ENCODE data around the gene RIMKLB. TPM values are rescaled to one million over a fixed set of nuclear protein-coding genes. Genes with fewer than 3 reads are reported as not detected.

RIMKLB gene
- polyA plus RNA-seq, 1 donor (not counting 4 experiments of a cell fraction or from before 2014, with no cell fraction given) = 51.1 TPM

DNA sequence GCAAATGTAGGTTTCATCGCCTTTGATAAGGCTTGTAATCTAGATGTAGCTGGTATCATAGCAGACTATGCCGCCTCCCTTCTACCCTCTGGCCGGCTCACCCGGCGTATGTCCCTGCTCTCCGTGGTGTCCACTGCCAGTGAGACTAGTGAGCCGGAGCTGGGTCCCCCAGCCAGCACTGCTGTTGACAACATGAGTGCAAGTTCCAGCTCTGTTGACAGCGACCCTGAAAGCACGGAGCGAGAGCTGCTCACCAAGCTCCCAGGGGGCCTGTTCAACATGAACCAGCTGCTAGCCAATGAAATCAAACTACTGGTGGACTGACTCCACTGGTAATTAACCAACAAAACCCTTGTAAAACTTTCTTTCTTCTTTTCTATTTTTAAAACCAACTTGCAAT is 75.7 kb downstream of the RIMKLB start:
- Histone ChIP-seq H3K9me3 (ENCODE audit: control insufficient read depth, low read depth, low read length) (no peaks in the 10 kb centered on the region), H2AFZ (ENCODE audit: control insufficient read depth, low read length) (no peak overlapping the region), H3K27me3 (ENCODE audit: control insufficient read depth, extremely low read depth, insufficient read depth, low read length) (no peaks in the 10 kb centered on the region), H4K20me1 (ENCODE audit: control insufficient read depth, extremely low read depth, insufficient read depth, low read length) (no peaks in the 10 kb centered on the region), H3K9me1 (ENCODE audit: control insufficient read depth, extremely low read depth, insufficient read depth, low read length) (no peaks in the 10 kb centered on the region), H3K9ac (ENCODE audit: control insufficient read depth, extremely low read depth, insufficient read depth, low read length) (no peak overlapping the region), H3K36me3 (ENCODE audit: control insufficient read depth in 2 of 2, extremely low read depth in 1 of 2, insufficient read depth in 2 of 2, low read length in 2 of 2) (peaks cover 3 to 10% of the 10 kb centered on the region in 2 experiments), H3K4me3 (ENCODE audit: control insufficient read depth in 2 of 3, extremely low read depth in 1 of 3, insufficient read depth in 2 of 3, low read depth in 1 of 3, low read length in 3 of 3) (no peak overlapping the region), H3K4me2 (ENCODE audit: control insufficient read depth, extremely low read depth, insufficient read depth, low read depth, low read length) (no peak overlapping the region), H3K4me1 (ENCODE audit: control insufficient read depth, extremely low read depth, insufficient read depth, low read length) (no peaks in the 10 kb centered on the region), H3K27ac (ENCODE audit: control insufficient read depth, insufficient read depth, low read length) (no peak overlapping the region), H3K79me2 (ENCODE audit: control insufficient read depth, insufficient read depth, low read length) (no peaks in the 10 kb centered on the region)
- TF ChIP-seq, protein P1, sequence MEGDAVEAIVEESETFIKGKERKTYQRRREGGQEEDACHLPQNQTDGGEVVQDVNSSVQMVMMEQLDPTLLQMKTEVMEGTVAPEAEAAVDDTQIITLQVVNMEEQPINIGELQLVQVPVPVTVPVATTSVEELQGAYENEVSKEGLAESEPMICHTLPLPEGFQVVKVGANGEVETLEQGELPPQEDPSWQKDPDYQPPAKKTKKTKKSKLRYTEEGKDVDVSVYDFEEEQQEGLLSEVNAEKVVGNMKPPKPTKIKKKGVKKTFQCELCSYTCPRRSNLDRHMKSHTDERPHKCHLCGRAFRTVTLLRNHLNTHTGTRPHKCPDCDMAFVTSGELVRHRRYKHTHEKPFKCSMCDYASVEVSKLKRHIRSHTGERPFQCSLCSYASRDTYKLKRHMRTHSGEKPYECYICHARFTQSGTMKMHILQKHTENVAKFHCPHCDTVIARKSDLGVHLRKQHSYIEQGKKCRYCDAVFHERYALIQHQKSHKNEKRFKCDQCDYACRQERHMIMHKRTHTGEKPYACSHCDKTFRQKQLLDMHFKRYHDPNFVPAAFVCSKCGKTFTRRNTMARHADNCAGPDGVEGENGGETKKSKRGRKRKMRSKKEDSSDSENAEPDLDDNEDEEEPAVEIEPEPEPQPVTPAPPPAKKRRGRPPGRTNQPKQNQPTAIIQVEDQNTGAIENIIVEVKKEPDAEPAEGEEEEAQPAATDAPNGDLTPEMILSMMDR (optimal IDR thresholded peaks at IDR 0.05 in 1 of 3, IDR thresholded peaks at IDR 0.05 in 1 of 3, conservative IDR thresholded peaks at IDR 0.05 in 1 of 3; ENCODE audit: extremely low read depth in 1 of 3, insufficient read depth in 2 of 3, low read length in 3 of 3) = no peak
- no peak for TF ChIP-seq EZH2 (IDR thresholded peaks at IDR 0.05; ENCODE audit: low read length)
- no peak for FAIRE-seq
- no peak for DNase-seq (ENCODE audit: low read depth, low spot score)
- dilution Hi-C loops (cut with MboI; ENCODE audit: extremely low pct_ligation_motif_present, low sequenced_read_pairs) = no loop called here

DNA sequence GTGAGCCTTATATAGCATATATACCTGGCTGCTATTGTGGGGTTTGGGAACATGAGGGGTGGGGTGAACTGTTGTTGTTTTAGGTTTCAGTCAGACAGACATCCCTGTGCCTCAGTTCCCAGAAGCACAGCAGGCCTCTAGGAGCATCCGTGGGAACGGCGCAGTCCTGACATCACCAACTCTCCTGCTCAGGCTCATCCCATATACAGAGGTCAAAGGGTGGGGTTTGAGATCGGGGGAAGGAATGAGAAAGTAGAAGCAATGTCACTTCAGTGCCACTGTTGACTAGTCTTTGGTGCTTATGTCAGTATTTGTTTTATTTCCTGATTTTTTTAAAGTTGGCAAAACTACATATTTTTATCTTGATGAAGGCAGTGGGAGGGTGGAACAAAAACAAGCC is 81.5 kb downstream of the RIMKLB start:
- H3K9me3 ChIP-seq (ENCODE audit: control insufficient read depth, low read depth, low read length) = no peaks in the 10 kb centered on the region
- no peaks in the 10 kb centered on the region for H3K79me2 ChIP-seq (ENCODE audit: control insufficient read depth, insufficient read depth, low read length)
- dilution Hi-C loops (cut with MboI; ENCODE audit: extremely low pct_ligation_motif_present, low sequenced_read_pairs) = no loop called here
- no peak overlapping the region for H3K4me3 ChIP-seq (ENCODE audit: control insufficient read depth in 2 of 3, extremely low read depth in 1 of 3, insufficient read depth in 2 of 3, low read depth in 1 of 3, low read length in 3 of 3)
- peaks cover 1 to 3% of the 10 kb centered on the region in 2 experiments for H3K36me3 ChIP-seq (ENCODE audit: control insufficient read depth in 2 of 2, extremely low read depth in 1 of 2, insufficient read depth in 2 of 2, low read length in 2 of 2)
- no peak for TF ChIP-seq EZH2 (IDR thresholded peaks at IDR 0.05; ENCODE audit: low read length)
- TF ChIP-seq, protein P1 (optimal IDR thresholded peaks at IDR 0.05 in 1 of 3, IDR thresholded peaks at IDR 0.05 in 1 of 3, conservative IDR thresholded peaks at IDR 0.05 in 1 of 3; ENCODE audit: extremely low read depth in 1 of 3, insufficient read depth in 2 of 3, low read length in 3 of 3) = no peak
- H3K9ac ChIP-seq (ENCODE audit: control insufficient read depth, extremely low read depth, insufficient read depth, low read length) = no peak overlapping the region
- DNase-seq (ENCODE audit: low read depth, low spot score) = no peak
- no peaks in the 10 kb centered on the region for H3K27me3 ChIP-seq (ENCODE audit: control insufficient read depth, extremely low read depth, insufficient read depth, low read length)
- H3K27ac ChIP-seq (ENCODE audit: control insufficient read depth, insufficient read depth, low read length) = no peak overlapping the region
- H3K4me2 ChIP-seq (ENCODE audit: control insufficient read depth, extremely low read depth, insufficient read depth, low read depth, low read length) = no peak overlapping the region
- no peak for FAIRE-seq
- no peak overlapping the region for H2AFZ ChIP-seq (ENCODE audit: control insufficient read depth, low read length)
- H3K4me1 ChIP-seq (ENCODE audit: control insufficient read depth, extremely low read depth, insufficient read depth, low read length) = no peaks in the 10 kb centered on the region
- no peaks in the 10 kb centered on the region for H3K9me1 ChIP-seq (ENCODE audit: control insufficient read depth, extremely low read depth, insufficient read depth, low read length)
- H4K20me1 ChIP-seq (ENCODE audit: control insufficient read depth, extremely low read depth, insufficient read depth, low read length) = no peaks in the 10 kb centered on the region
